GM12874 (cell line): ENCODE measurements around the gene IL3.

ENCODE experiments used
- TF ChIP-seq, protein P1 (sequence below): IDR thresholded peaks from 2 replicates; pipeline ENCODE4 v1.5.1; 2011; ENCODE audit warnings: low read depth, mild to moderate bottlenecking, control low read depth, low read length, moderate library complexity; ENCODE audit not compliant: insufficient read depth

IL3 gene

DNA sequence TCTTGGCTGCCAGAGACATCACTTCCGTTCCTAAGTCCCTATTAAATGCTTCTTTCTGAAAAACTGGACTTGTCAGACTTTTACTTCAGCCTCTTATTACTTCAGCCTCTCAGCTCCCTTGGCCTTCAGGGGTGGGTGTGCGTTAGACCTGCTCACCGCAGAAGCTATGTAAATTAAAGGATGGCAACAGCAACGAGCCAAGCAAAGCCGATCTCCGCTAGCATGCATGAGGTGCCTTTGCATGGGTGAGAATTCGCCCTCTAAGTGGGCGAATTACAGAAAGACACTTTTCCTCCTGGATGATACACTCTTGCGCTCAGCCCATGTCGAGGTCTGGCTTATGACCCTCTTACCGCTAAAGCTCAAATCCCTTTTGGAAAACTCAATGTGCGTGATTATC, 10.9 kb upstream of the IL3 start:
- TF ChIP-seq, protein P1, sequence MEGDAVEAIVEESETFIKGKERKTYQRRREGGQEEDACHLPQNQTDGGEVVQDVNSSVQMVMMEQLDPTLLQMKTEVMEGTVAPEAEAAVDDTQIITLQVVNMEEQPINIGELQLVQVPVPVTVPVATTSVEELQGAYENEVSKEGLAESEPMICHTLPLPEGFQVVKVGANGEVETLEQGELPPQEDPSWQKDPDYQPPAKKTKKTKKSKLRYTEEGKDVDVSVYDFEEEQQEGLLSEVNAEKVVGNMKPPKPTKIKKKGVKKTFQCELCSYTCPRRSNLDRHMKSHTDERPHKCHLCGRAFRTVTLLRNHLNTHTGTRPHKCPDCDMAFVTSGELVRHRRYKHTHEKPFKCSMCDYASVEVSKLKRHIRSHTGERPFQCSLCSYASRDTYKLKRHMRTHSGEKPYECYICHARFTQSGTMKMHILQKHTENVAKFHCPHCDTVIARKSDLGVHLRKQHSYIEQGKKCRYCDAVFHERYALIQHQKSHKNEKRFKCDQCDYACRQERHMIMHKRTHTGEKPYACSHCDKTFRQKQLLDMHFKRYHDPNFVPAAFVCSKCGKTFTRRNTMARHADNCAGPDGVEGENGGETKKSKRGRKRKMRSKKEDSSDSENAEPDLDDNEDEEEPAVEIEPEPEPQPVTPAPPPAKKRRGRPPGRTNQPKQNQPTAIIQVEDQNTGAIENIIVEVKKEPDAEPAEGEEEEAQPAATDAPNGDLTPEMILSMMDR, result no peak

DNA sequence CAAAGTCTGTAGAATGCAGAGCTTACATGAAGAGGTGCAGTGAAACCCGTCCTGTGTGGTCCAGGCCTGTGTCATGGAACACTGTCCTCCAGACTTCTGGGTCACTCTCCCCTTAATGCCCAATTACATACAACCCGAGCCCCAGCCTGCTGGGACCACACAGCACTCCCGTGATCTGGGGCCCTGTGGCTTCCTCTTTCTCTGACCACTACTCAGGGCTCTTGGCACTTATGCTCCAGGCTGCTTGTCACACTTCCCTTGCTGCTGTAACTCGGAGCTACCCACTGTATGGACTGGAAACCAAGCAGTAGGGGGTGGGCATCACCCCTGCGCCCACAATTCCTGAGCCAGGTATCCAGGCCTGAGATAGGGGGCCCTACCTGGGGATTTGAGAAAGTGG, 10.3 kb upstream of the IL3 start:
- TF ChIP-seq, protein P1, result no peak

DNA sequence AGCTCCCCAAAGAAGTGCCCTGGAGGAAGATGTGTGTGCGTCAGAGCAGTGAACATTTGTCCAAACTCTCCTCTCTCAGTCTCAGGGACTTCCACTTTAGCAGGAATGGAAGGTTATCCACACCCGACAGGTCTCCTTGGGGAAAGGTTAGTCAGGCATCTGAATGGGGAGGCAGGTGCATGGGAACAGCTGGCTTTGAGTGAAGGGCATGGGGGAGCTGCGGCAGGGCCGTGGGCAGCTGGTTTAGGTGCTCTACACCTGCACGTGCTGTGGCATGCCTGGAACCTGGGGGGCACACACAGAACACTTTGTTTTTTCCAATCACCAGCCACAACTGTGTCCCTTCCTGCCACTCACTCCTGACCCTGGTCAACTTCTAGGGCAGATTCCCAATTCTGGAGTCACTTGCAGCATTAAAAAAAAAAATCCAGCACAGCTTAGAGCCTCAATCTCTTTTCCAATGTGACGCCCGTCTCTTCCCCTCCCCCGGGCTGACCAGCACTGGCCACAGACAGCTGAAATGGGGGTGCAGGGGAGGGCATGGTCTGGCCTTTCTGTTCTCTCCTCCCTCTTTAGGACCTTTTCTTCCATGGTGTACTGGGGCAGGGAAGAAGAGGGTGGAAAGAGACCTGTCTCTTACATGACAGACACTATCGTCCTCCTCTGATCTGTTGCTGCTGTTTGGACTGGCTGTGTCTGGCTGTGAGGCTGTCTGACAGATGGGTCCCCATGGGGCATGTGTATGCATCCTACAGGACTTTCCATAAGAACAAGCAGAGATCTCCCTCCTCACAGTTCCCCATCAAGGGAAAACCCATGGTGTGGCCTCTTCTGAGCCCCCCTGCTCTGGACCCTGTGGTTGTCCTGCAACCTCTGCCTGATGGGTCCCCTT, 9.5 kb upstream of the IL3 start:
- TF ChIP-seq, protein P1, result no peak

DNA sequence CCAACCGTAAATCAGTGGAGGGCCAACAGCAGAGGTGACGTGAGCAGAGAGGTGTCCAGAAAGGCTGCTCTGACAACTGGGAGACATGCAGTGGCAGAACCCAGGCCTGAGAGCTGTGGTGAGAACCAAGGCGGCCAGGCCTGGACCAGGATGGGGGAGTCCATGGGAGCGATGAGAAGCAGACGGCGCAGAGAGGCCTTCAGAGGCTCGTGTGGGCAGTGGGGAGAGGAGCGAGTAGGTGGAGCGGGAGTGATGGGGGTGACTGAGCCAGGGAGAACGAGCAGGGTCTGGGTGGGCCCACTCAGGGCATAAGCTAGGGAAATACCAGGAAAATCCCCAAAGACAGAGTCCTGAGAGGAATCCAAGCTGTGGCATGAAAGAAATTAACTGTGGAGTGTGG, 7.9 kb upstream of the IL3 start:
- TF ChIP-seq, protein P1, result no peak

DNA sequence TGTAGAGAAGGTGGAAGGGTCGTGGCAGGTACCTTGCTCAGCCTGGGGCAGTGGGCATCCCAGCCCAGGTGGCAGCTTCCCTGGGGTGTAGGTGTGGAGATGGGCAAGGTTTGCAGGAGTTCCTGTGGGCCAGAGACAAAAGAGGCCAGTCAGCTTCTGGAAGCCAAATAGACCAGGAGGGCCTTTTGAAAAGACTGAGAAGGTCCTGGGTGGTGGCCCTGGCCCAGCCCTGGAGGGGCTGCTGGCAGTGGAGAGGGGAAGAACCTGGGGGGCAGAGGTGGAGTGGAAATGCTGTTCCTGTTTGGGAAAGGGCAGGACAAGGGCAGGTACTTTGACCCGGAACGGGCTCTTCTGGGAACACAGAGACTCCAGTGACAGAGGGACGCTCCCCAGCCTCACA, 7.0 kb upstream of the IL3 start:
- TF ChIP-seq, protein P1, result no peak

DNA sequence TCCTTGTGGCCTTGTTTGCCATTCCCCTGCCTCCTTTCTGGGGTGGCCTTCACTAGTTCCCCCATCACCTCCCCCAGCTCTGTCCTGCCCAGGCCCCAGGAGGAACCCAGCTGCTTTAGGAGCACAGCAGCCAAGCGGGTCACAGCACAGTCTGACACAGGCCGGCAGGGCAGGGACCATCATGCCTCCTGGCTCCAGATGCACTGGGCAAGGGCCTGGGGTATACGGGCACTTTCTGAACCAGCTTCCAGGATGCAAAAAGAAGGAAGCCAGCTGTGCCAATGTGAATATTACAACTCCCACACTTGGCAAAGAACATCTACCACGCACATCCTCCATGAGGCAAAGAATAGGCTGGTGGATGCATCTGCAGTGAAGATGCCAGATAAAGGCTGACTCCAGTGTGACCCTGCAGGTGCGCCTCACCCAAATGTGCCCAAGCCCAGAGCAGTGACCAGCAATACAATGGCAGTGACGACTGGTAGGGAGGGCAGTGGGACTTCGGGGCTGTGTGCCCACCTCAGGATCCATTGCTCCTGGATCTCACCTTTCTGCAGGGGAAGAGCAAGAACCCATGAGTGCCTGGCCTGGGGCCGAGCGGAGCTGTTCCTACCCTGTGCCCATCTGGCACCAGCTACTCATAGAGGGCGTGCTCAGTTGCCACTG, 6.3 kb upstream of the IL3 start:
- TF ChIP-seq, protein P1, result no peak

DNA sequence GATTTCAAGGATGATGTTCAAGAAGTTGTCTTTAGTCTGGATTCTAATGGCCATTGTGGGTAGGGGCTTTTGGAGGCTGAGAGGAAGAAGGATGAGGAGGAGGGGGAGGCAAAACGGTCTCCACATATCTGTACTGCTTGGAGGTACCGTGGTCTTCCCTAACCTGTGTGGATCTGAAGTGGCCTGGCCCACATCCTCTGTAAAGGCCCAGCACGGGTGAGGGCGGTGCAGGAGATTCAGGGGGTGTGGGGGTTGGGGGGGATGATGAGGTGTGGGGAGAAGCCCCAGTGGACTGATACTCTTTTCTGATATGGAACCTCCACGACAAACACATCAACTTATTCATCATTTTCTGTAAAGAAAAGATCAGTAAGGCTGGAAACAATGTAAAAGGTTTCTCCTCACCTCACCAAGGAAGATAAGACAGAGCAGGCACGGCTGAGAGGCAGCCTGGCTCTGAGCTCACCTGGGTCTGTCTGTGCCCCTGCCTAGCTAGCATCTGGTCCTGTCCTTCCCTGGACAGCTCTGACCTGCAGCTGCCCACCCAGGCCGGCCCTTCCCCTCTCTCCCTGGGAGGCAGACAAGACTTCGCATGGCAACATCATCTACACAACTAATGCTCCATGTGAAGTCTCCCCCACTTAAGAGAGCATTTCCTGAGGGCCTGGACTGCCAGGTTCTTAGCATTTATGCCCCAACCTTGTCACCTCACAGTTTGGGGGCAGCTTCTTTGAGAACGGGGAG, 5.6 kb upstream of the IL3 start:
- TF ChIP-seq, protein P1, result no peak
